Breast epithelium (tissue), 3 donors: ENCODE results near the gene HNRNPD.

Source experiments
- POLR2A ChIP-seq: fragments of 450-650 bp; IDR thresholded peaks from one replicate; pipeline ENCODE4 v1.6.1; 2016; ENCODE audit warnings: antibody characterized with exemption, mild to moderate bottlenecking, moderate library complexity
- POLR2AphosphoS5 ChIP-seq, 3 donors: sonication (generic); formaldehyde crosslinking; IDR thresholded peaks; one replicate each; pipeline ENCODE4 v1.6.1; 2017; ENCODE audit warnings: antibody characterized with exemption in 3 of 3
- TF ChIP-seq, protein P1 (sequence below), 3 donors: fragments of 450-650 bp; IDR thresholded peaks; one replicate each; pipeline ENCODE4 v1.5.1; 2016 to 2017; ENCODE audit warnings: antibody characterized with exemption in 3 of 3, mild to moderate bottlenecking in 3 of 3, moderate library complexity in 3 of 3

DNA sequence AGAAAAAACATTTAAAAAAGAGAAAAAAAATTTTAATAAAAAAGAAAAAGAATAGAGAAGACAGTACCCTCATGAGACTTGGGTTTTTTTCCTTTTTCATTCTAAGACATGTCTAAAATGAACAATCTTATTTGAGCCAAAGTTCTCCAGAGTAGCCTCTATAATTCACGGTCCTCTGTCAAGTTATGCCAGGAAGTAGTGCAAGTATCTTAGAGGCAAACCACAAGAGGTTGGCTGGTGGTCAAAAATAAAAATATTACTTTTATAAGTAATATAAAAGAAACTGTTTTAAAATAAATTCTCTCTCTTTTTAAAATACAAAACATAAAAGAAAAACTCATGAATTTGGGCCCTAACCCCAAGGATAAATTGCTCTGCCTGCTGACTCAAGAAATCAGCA lies 29.9 kb upstream of the HNRNPD start:
- TF ChIP-seq, protein P1, sequence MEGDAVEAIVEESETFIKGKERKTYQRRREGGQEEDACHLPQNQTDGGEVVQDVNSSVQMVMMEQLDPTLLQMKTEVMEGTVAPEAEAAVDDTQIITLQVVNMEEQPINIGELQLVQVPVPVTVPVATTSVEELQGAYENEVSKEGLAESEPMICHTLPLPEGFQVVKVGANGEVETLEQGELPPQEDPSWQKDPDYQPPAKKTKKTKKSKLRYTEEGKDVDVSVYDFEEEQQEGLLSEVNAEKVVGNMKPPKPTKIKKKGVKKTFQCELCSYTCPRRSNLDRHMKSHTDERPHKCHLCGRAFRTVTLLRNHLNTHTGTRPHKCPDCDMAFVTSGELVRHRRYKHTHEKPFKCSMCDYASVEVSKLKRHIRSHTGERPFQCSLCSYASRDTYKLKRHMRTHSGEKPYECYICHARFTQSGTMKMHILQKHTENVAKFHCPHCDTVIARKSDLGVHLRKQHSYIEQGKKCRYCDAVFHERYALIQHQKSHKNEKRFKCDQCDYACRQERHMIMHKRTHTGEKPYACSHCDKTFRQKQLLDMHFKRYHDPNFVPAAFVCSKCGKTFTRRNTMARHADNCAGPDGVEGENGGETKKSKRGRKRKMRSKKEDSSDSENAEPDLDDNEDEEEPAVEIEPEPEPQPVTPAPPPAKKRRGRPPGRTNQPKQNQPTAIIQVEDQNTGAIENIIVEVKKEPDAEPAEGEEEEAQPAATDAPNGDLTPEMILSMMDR (IDR thresholded peaks at IDR 0.05): no peak
- no peak for TF ChIP-seq POLR2A
- TF ChIP-seq POLR2AphosphoS5 (IDR thresholded peaks at IDR 0.05): no peak
